Left cardiac atrium (tissue), 4 donors: Measurements from ENCODE around the gene NAB2. TPM values are rescaled to one million over a fixed set of nuclear protein-coding genes. Genes with fewer than 3 reads are reported as not detected.
A peak's percentile ranks its signal among the peaks of the same experiment; 100 is the strongest.
"Not testable (repeated sequence)": the region's sequence is repeated elsewhere in the genome, so short reads cannot be mapped to it uniquely, and the experiment has no call there.

Experiments
- ATAC-seq, 2 donors: fragments of 200-7000 bp; cut with Tn5 transposase; one replicate each; pipeline ENCODE4 v1.9.1; 2020; ENCODE audit warnings: mild to moderate bottlenecking in 2 of 2, moderate library complexity in 2 of 2
- DNase-seq: peaks from one replicate; pipeline ENCODE4 v3.0.0-alpha.2; 2020
- intact Hi-C, 2 donors: fragments of 100-400 bp; cut with DNase I; formaldehyde crosslinking; loops; one replicate each; pipeline versions ENCODE4 v1.14.1 to v1.15.1; 2022 to 2023
- long read RNA-seq: library from polyadenylated mRNA; unstranded; transcript quantifications from one replicate; pipeline ENCODE4 v2.0.0, GENCODE V29; 2021
- total RNA-seq, 2 donors: library from RNA; stranded (reverse); fragmentation: NEBNext Ultra II Directional; extraction: Animal tissue kit (Norgen Biotek cat#: 25700); gene quantifications; one replicate each; pipeline ENCODE4 v1.2.1, GENCODE V29; 2021
- donor health status: DM: no; HTN: yes; CAD: no.
- donor health status: DM: no; HTN: yes; CAD: no; lungs with severe emphysema.
- donor health status: DM: yes; HTN: yes; CAD: no.
- donor health status: Dilated cardiomyopathy.

The NAB2 gene
- 10 to 100 TPM; 11.1 to 17.1 TPM for total RNA-seq
- long read RNA-seq, partial matches to known transcripts: 1 of 3 reads
- long read RNA-seq, other reads (novel, unspliced or antisense): 1 of 3 reads

- intact Hi-C loops: loop anchor here in 1 of 2 donors (2.0 kb wide), 1 partner anchor 22 kb away; the partner anchor contains the start of gene STAT6
- DNase-seq (peak; percentile 97), ATAC-seq (peak; percentile 67 to 77)
Observed at GRCh38 chr12:57088354-57089270, at the start of gene NAB2. Gene NAB2 (plus strand): TSS chr12:57089114. CDS start chr12:57089272, 158 bp downstream.

DNA sequence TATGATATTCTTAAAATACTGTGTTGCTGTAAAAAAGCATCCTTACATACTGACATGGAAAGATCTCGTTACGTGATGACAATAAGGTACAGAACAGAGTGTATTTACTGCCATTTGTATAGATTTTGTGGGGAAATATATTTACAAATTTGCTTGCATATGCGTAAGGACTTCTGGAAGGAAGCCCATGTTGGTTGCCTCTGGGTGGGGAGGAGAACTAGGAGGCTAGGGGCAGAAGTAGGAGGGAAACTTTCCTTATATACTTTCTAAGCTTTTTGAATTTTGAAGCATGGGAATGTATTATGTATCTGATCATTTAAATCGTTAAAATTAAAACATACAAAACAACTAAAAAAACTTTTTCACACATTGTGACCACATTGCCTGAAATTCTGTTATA lies 48.7 kb upstream of the NAB2 start:
- DNase-seq: no peak
- intact Hi-C loops: no loop called here
- no peak for ATAC-seq

GRCh38 chr12:57040750-57041149 lies 48.2 kb upstream of the NAB2 start:
- ATAC-seq: no peak
- intact Hi-C loops: no loop called here

DNA sequence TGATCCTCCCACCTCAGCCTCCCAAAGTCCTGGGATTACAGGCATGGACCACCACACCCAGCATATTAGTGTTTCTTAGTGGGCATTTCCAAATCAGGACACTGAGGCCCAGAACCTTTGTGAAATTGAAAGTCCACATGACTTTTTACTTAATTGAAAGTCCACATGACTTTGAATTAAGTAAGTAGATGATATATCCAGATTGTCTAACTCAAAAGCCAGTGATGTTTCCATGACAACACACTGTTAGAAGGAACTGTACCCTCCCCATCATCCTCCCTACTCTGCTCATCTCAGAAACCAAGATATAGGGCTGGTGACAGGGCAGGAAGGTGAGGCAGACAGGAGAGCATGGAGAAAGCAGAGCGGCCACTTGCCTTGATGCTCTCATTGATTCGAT lies 46.2 kb upstream of the NAB2 start:
- ATAC-seq: no peak
- intact Hi-C loops: no loop called here
- DNase-seq: no peak

More at GRCh38 chr12:57040750-57041149, 48.2 kb upstream of the NAB2 start:
- no peak for DNase-seq

GRCh38 chr12:57044468-57044867 lies 44.4 kb upstream of the NAB2 start:
- intact Hi-C loops: no loop called here
- DNase-seq: no peak
- no peak for ATAC-seq

DNA sequence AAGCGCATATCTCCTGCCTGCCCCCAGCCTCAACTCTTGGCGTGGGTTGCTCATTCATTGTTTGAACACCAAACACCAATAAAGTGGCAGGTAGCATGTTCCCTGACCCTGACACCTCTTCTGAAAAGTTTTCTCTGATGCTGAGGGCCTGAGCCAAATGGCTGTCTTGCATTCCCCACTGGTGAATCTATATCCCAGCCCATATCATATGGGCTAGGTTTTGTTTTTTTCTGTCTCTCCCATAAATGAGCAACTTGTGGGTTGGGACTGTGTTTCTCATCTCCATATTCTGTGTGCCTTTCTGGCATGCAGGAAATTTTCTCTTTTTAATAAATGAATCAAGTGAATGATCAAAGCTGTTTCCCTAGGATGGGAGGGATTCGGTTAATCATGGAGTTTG lies 44.0 kb upstream of the NAB2 start:
- DNase-seq (no peak), ATAC-seq (no peak)
- intact Hi-C loops: no loop called here

- intact Hi-C loops: no loop called here
- ATAC-seq (peak in 1 of 2 donors; percentile 16), DNase-seq (no peak)
Observed at GRCh38 chr12:57046086-57046791, 42.7 kb upstream of the NAB2 start.

GRCh38 chr12:57046947-57047890 lies 41.7 kb upstream of the NAB2 start:
- intact Hi-C loops: no loop called here
- ATAC-seq: peak; percentile 27 to 31
- no peak for DNase-seq

GRCh38 chr12:57047981-57048380 lies 40.9 kb upstream of the NAB2 start:
- intact Hi-C loops: no loop called here
- no peak for DNase-seq
- ATAC-seq: no peak

- DNase-seq (no peak), ATAC-seq (no peak)
- intact Hi-C loops: no loop called here
Observed at GRCh38 chr12:57048423-57049118, 40.3 kb upstream of the NAB2 start.

GRCh38 chr12:57049119-57049446 lies 39.8 kb upstream of the NAB2 start:
- ATAC-seq (no peak), DNase-seq (no peak)
- intact Hi-C loops: no loop called here

GRCh38 chr12:57049890-57050289 lies 39.0 kb upstream of the NAB2 start, which contains the start of gene MYO1A:
Gene MYO1A (minus strand): TSS chr12:57050129. CDS start chr12:57048323, 1,806 bp downstream.
- ATAC-seq (no peak), DNase-seq (no peak)
- intact Hi-C loops: no loop called here

DNA sequence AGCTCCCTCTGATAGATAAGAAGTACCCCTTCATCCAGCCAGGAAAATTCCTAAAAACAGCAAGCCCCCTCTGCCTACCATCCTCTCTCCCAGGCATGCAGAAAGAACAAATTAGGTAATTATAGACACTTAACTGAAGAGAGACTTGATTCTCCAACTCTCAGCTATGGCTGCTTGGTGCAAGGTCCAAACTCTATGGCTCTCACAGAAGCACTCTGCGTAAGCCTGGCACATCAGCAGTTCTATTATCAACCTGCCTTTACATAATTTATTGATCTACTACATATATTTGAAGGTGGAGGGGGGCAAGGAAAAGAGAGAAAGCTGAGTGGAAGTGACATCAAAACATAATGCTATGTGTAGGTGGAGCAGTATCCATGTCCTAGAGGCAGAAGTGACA lies 37.9 kb upstream of the NAB2 start:
- intact Hi-C loops: no loop called here
- no peak for ATAC-seq
- no peak for DNase-seq

GRCh38 chr12:57053146-57053545 lies 35.8 kb upstream of the NAB2 start:
- DNase-seq, intact Hi-C loops, ATAC-seq: not testable (repeated sequence)

- intact Hi-C loops, DNase-seq, ATAC-seq: not testable (repeated sequence)
Observed at GRCh38 chr12:57053901-57054300, 35.0 kb upstream of the NAB2 start.

DNA sequence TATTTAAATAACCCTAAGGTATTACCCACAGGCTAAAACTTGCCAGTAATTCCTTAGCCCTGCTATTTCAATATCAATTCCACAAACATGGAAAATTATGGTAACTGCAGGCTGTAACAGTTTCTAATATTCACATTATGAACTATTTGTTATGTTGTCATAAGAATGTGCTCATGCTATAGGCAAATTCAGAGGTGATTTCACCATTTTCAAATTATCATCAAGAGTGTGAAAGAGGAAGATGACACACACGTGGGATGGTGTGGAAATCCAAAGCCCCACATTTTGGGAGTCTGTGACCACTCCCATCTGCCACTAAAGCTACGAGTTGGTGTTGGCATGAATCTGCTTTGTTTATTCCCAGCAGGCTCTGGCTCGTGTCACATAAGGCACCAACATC lies 33.1 kb upstream of the NAB2 start:
- ATAC-seq (no peak), DNase-seq (no peak)
- intact Hi-C loops: no loop called here

- no peak for DNase-seq
- no peak for ATAC-seq
- intact Hi-C loops: no loop called here
Observed at GRCh38 chr12:57057067-57057751, 31.7 kb upstream of the NAB2 start.

- ATAC-seq (no peak), DNase-seq (no peak)
- intact Hi-C loops: no loop called here
Observed at GRCh38 chr12:57058454-57058853, 30.5 kb upstream of the NAB2 start.
